HCT116 (cell line): ENCODE measurements around the gene KCNK15. TPM values are rescaled to one million over a fixed set of nuclear protein-coding genes. Genes with fewer than 3 reads are reported as not detected.

Source experiments
- ATAC-seq: fragments of 200-7000 bp; cut with Tn5 transposase; 2 replicates; pipeline ENCODE4 v1.9.1; 2020; ENCODE audit warnings: mild to moderate bottlenecking, moderate library complexity
- BruUV-seq: library from RNA; stranded (reverse); fragments of 400-500 nt; replicated peaks from 2 replicates; lab custom pipeline; 2021; lab: Mats Ljungman, UMichigan
- CTCF ChIA-PET: fragments of 300-600 bp; sonication (Branson Sonifier 250); formaldehyde crosslinking; loops from one replicate; lab custom pipeline; 2021; ENCODE audit warnings: antibody characterized with exemption; lab: Charles Lee
- POLR2A ChIA-PET: fragments of 300-600, 350-600 bp; sonication (Branson Sonifier 250); formaldehyde crosslinking; loops from one replicate; lab custom pipeline; 2021; ENCODE audit warnings: antibody characterized with exemption; lab: Charles Lee
- RAD21 ChIA-PET, 2 experiments: fragments of 300-600 bp; sonication (Branson Sonifier 250); formaldehyde crosslinking; loops; one replicate each; lab custom pipeline; 2023; ENCODE audit warnings: low total read pairs in 2 of 2; ENCODE audit not compliant: uncharacterized antibody in 2 of 2, unreplicated experiment in 2 of 2, low non-redundant PET in 1 of 2; lab: Charles Lee
- DNase-seq: peaks from one replicate; pipeline ENCODE4 v3.0.0-alpha.2; 2010; ENCODE audit warnings: low read depth, low spot score
- H2AFZ ChIP-seq: fragments of 200-600 bp; shearing (Covaris generic), sonication (generic); 2 replicates; pipeline ENCODE4 v1.6.1; 2017; ENCODE audit warnings: low read depth, mixed run types, mixed read lengths, antibody characterized with exemption, low read length; ENCODE audit not compliant: poor library complexity, severe bottlenecking
- H3K27ac ChIP-seq: 2 replicates; pipeline ENCODE4 v1.5.1; 2012; ENCODE audit warnings: low read depth, low read length
- H3K27me3 ChIP-seq: fragments of 200-600 bp; sonication (generic); 2 replicates; pipeline ENCODE4 v1.6.1; 2016; ENCODE audit warnings: mixed run types, low read length, mixed read lengths; ENCODE audit not compliant: insufficient read depth
- H3K36me3 ChIP-seq, 2 experiments: fragments of 200-500 bp in 1 of 2; fragments of 200-600 bp in 1 of 2; sonication (Bioruptor generic) in 1 of 2; sonication (generic) in 1 of 2; 2 replicates each; pipeline versions ENCODE4 v1.5.1 to v1.6.1; 2014 to 2016; ENCODE audit warnings: low read length in 2 of 2, inconsistent platforms in 1 of 2, mixed read lengths in 1 of 2, mixed run types in 1 of 2; ENCODE audit not compliant: insufficient read depth in 2 of 2, control insufficient read depth in 1 of 2
- H3K4me1 ChIP-seq, 2 experiments: fragments of 200-600 bp in 1 of 2; sonication (generic) in 1 of 2; 2 replicates each; pipeline versions ENCODE4 v1.5.1 to v1.6.1; 2012 to 2017; ENCODE audit warnings: low read length in 2 of 2, inconsistent platforms in 1 of 2, mild to moderate bottlenecking in 1 of 2, mixed read lengths in 1 of 2, mixed run types in 1 of 2, moderate library complexity in 1 of 2; ENCODE audit not compliant: insufficient read depth in 2 of 2, control insufficient read depth in 1 of 2
- H3K4me2 ChIP-seq: fragments of 200-600 bp; sonication (generic); 2 replicates; pipeline ENCODE4 v1.6.1; 2017; ENCODE audit warnings: mixed run types, low read length, mixed read lengths
- H3K4me3 ChIP-seq, 2 experiments: fragments of 200-600 bp in 1 of 2; sonication (generic) in 1 of 2; replicated peaks in 1 of 2; 2 replicates each; pipeline ENCODE4 v1.5.1; 2011 to 2016; ENCODE audit warnings: low read length in 2 of 2, control low read depth in 1 of 2, low read depth in 1 of 2, mild to moderate bottlenecking in 1 of 2, mixed read lengths in 1 of 2, mixed run types in 1 of 2
- H3K79me2 ChIP-seq: fragments of 200-600 bp; sonication (generic); 2 replicates; pipeline ENCODE4 v1.6.1; 2017; ENCODE audit warnings: mild to moderate bottlenecking, mixed run types, low read length, moderate library complexity, mixed read lengths; ENCODE audit not compliant: insufficient read depth
- H3K9ac ChIP-seq: fragments of 200-600 bp; sonication (generic); 2 replicates; pipeline ENCODE4 v1.6.1; 2016; ENCODE audit warnings: low read length, mixed read lengths
- H3K9me2 ChIP-seq: fragments of 200-600 bp; sonication (generic), shearing (Covaris generic); 2 replicates; pipeline ENCODE4 v1.6.1; 2017; ENCODE audit warnings: mixed run types, mild to moderate bottlenecking, moderate library complexity; ENCODE audit not compliant: insufficient read depth
- H3K9me3 ChIP-seq, 2 experiments: fragments of 200-500 bp in 1 of 2; fragments of 200-600 bp in 1 of 2; sonication (Bioruptor generic) in 1 of 2; sonication (generic) in 1 of 2; 2 replicates each; pipeline ENCODE4 v1.6.1; 2014 to 2017; ENCODE audit warnings: low read length in 2 of 2, mixed read lengths in 2 of 2, inconsistent platforms in 1 of 2, low read depth in 1 of 2, mild to moderate bottlenecking in 1 of 2, mixed run types in 1 of 2, moderate library complexity in 1 of 2; ENCODE audit not compliant: control insufficient read depth in 1 of 2, insufficient read depth in 1 of 2
- H4K20me1 ChIP-seq: fragments of 200-600 bp; sonication (generic), shearing (Covaris generic); 2 replicates; pipeline ENCODE4 v1.6.1; 2017; ENCODE audit warnings: mixed run types, mild to moderate bottlenecking, moderate library complexity; ENCODE audit not compliant: insufficient read depth
- CBX3 ChIP-seq: IDR thresholded peaks from 2 replicates; pipeline ENCODE4 v1.6.1; 2012; ENCODE audit warnings: low read depth
- EGR1 ChIP-seq: IDR thresholded peaks from 2 replicates; pipeline ENCODE4 v1.6.1; 2012; ENCODE audit warnings: low read depth
- EZH2 ChIP-seq: fragments of 200-600 bp; sonication (generic); IDR thresholded peaks from 2 replicates; pipeline ENCODE4 v1.6.1; 2017; ENCODE audit warnings: antibody characterized with exemption, mixed run types
- EZH2phosphoT487 ChIP-seq: fragments of 200-600 bp; IDR thresholded peaks from 2 replicates; pipeline ENCODE4 v1.6.1; 2018; ENCODE audit warnings: antibody characterized with exemption, borderline replicate concordance
- FOSL1 ChIP-seq: IDR thresholded peaks from 2 replicates; pipeline ENCODE4 v1.6.1; 2012; ENCODE audit warnings: low read depth
- POLR2AphosphoS5 ChIP-seq: IDR thresholded peaks from 2 replicates; pipeline ENCODE4 v1.6.1; 2011; ENCODE audit warnings: mild to moderate bottlenecking, low read depth, low read length, moderate library complexity
- SIN3A ChIP-seq: IDR thresholded peaks from 2 replicates; pipeline ENCODE4 v1.6.1; 2012; ENCODE audit warnings: low read depth
- SP1 ChIP-seq: IDR thresholded peaks from 2 replicates; pipeline ENCODE4 v1.6.1; 2012; ENCODE audit warnings: low read depth
- SRF ChIP-seq: IDR thresholded peaks from 2 replicates; pipeline ENCODE4 v1.6.1; 2012; ENCODE audit warnings: low read depth
- TCF7L2 ChIP-seq: IDR thresholded peaks from 2 replicates; pipeline ENCODE4 v1.7.0; 2011; ENCODE audit warnings: borderline replicate concordance, inconsistent platforms; ENCODE audit not compliant: insufficient read depth, insufficient read length; ENCODE audit errors: extremely low read depth
- YY1 ChIP-seq: IDR thresholded peaks from 2 replicates; pipeline ENCODE4 v1.6.1; 2011; ENCODE audit warnings: low read length, low read depth, moderate library complexity, mild to moderate bottlenecking; ENCODE audit not compliant: insufficient replicate concordance; ENCODE audit errors: extremely low read depth
- ZFX ChIP-seq: fragments of 450-650 bp; IDR thresholded peaks from 2 replicates; pipeline ENCODE4 v1.6.1; 2017
- ZNF274 ChIP-seq: fragments of 200-500 bp; sonication (Bioruptor generic); IDR thresholded peaks from 2 replicates; pipeline ENCODE4 v1.6.1; 2014; ENCODE audit warnings: mild to moderate bottlenecking, low read depth, low read length, inconsistent platforms
- intact Hi-C: fragments of 100-400 bp; cut with micrococcal nuclease; formaldehyde crosslinking; loops from 2 replicates; pipeline ENCODE4 v1.10.0; 2022
- total RNA-seq: library from RNA; stranded (reverse); gene quantifications from one replicate; pipeline ENCODE4 v1.2.1, GENCODE V29; 2021; ENCODE audit not compliant: unreplicated experiment
- TF ChIP-seq, protein P1 (sequence below), 3 experiments: fragments of 200-600 bp in 1 of 3; sonication (generic) in 1 of 3; IDR thresholded peaks in 2 of 3; conservative IDR thresholded peaks in 1 of 3; 2 replicates each; pipeline ENCODE4 v1.5.1; 2012 to 2017; ENCODE audit warnings: low read depth in 2 of 3, low read length in 2 of 3, antibody characterized with exemption in 1 of 3, borderline replicate concordance in 1 of 3, control low read depth in 1 of 3, mild to moderate bottlenecking in 1 of 3, mixed read lengths in 1 of 3, mixed run types in 1 of 3, moderate library complexity in 1 of 3; ENCODE audit not compliant: insufficient read depth in 1 of 3
- TF ChIP-seq, protein P2 (sequence below): IDR thresholded peaks from 2 replicates; pipeline ENCODE4 v1.6.1; 2012; ENCODE audit warnings: low read depth

The KCNK15 gene
- total RNA-seq, 1 experiment from 2014 or later, result not detected

DNA sequence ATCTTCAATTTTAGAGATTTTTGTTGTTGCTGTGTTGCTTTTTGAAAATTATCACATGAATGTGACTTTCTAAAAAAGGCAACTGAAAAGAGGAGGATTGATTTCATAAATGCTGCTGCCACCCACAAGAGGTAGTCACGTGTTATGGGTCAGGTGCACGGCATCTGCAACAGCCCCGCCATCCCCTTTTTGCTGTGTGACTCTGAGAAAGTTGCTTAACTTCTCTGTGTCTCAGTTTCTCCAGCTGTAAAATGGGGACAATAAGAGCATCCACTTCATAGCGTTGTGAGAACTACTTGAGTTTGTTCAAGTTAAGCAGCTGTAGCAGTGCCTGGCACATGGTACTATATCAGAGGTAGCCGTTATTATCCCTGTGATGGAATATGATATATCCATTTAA is 19.8 kb upstream of the KCNK15 start:
- no peak overlapping the region for H3K27ac ChIP-seq
- no peaks in the 10 kb centered on the region for H3K79me2 ChIP-seq
- ATAC-seq, result no peak
- no peak overlapping the region for H3K9ac ChIP-seq
- ChIA-PET RAD21 (no interaction called here), CTCF (no interaction called here)
- H3K4me2 ChIP-seq, result no peak overlapping the region
- DNase-seq, result no peak
- no peaks in the 10 kb centered on the region for H4K20me1 ChIP-seq
- H3K4me1 ChIP-seq, result peaks cover 42 to 44% of the 10 kb centered on the region in 2 experiments
- no TSS peak for BruUV-seq
- no peak overlapping the region for H3K4me3 ChIP-seq
- intact Hi-C loops, result loop anchor here (5.0 kb wide), 1 partner anchor 514 kb away; the partner anchor contains the start of gene OSER1
- no peaks in the 10 kb centered on the region for H3K9me2 ChIP-seq
- no peak for TF ChIP-seq SP1
- no peak for TF ChIP-seq CBX3
- no peak for TF ChIP-seq EZH2
- TF ChIP-seq, protein P1, sequence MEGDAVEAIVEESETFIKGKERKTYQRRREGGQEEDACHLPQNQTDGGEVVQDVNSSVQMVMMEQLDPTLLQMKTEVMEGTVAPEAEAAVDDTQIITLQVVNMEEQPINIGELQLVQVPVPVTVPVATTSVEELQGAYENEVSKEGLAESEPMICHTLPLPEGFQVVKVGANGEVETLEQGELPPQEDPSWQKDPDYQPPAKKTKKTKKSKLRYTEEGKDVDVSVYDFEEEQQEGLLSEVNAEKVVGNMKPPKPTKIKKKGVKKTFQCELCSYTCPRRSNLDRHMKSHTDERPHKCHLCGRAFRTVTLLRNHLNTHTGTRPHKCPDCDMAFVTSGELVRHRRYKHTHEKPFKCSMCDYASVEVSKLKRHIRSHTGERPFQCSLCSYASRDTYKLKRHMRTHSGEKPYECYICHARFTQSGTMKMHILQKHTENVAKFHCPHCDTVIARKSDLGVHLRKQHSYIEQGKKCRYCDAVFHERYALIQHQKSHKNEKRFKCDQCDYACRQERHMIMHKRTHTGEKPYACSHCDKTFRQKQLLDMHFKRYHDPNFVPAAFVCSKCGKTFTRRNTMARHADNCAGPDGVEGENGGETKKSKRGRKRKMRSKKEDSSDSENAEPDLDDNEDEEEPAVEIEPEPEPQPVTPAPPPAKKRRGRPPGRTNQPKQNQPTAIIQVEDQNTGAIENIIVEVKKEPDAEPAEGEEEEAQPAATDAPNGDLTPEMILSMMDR (IDR thresholded peaks at IDR 0.05 in 2 of 3, conservative IDR thresholded peaks at IDR 0.05 in 1 of 3; ENCODE audit: borderline replicate concordance in 1 of 3, insufficient read depth in 1 of 3, low read depth in 2 of 3, low read length in 2 of 3), result no peak
- TF ChIP-seq YY1, result no peak
- TF ChIP-seq SRF, result no peak
- TF ChIP-seq, all 23 proteins: peak for 0
- POLR2A ChIA-PET, result no interaction called here
- Histone ChIP-seq H2AFZ (no peak overlapping the region), H3K36me3 (no peaks in the 10 kb centered on the region), H3K9me3 (no peaks in the 10 kb centered on the region), H3K27me3 (no peaks in the 10 kb centered on the region)

GRCh38 chr20:44727039-44727438 is 18.6 kb upstream of the KCNK15 start:
- no peak overlapping the region for H2AFZ ChIP-seq
- POLR2A ChIA-PET, result no interaction called here
- H3K9me2 ChIP-seq, result no peaks in the 10 kb centered on the region
- H3K79me2 ChIP-seq, result no peaks in the 10 kb centered on the region
- CTCF ChIA-PET, result no interaction called here
- DNase-seq (no peak), ATAC-seq (no peak)
- intact Hi-C loops, result loop anchor here (5.0 kb wide), 1 partner anchor 515 kb away; the partner anchor contains the start of gene OSER1
- no peaks in the 10 kb centered on the region for H3K36me3 ChIP-seq
- no peaks in the 10 kb centered on the region for H3K9me3 ChIP-seq
- no peaks in the 10 kb centered on the region for H4K20me1 ChIP-seq
- no peak overlapping the region for H3K27ac ChIP-seq
- no peak overlapping the region for H3K4me2 ChIP-seq
- H3K4me3 ChIP-seq, result no peak overlapping the region
- no TSS peak for BruUV-seq
- RAD21 ChIA-PET, result no interaction called here
- no peaks in the 10 kb centered on the region for H3K27me3 ChIP-seq
- no peak overlapping the region for H3K9ac ChIP-seq
- peaks cover 32 to 39% of the 10 kb centered on the region in 2 experiments for H3K4me1 ChIP-seq
- no peak for TF ChIP-seq TCF7L2
- no peak for TF ChIP-seq ZFX
- TF ChIP-seq CBX3, result no peak
- no peak for TF ChIP-seq FOSL1
- TF ChIP-seq POLR2AphosphoS5, result no peak
- TF ChIP-seq ZNF274, result no peak
- no peak for TF ChIP-seq EZH2
- TF ChIP-seq SIN3A, result no peak
- no peak for TF ChIP-seq EZH2phosphoT487
- TF ChIP-seq, protein P2, sequence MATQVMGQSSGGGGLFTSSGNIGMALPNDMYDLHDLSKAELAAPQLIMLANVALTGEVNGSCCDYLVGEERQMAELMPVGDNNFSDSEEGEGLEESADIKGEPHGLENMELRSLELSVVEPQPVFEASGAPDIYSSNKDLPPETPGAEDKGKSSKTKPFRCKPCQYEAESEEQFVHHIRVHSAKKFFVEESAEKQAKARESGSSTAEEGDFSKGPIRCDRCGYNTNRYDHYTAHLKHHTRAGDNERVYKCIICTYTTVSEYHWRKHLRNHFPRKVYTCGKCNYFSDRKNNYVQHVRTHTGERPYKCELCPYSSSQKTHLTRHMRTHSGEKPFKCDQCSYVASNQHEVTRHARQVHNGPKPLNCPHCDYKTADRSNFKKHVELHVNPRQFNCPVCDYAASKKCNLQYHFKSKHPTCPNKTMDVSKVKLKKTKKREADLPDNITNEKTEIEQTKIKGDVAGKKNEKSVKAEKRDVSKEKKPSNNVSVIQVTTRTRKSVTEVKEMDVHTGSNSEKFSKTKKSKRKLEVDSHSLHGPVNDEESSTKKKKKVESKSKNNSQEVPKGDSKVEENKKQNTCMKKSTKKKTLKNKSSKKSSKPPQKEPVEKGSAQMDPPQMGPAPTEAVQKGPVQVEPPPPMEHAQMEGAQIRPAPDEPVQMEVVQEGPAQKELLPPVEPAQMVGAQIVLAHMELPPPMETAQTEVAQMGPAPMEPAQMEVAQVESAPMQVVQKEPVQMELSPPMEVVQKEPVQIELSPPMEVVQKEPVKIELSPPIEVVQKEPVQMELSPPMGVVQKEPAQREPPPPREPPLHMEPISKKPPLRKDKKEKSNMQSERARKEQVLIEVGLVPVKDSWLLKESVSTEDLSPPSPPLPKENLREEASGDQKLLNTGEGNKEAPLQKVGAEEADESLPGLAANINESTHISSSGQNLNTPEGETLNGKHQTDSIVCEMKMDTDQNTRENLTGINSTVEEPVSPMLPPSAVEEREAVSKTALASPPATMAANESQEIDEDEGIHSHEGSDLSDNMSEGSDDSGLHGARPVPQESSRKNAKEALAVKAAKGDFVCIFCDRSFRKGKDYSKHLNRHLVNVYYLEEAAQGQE, result no peak
- TF ChIP-seq EGR1, result no peak
- TF ChIP-seq YY1, result no peak
